Measurements from ENCODE around the gene DNAI4.
"Not testable (repeated sequence)": the region's sequence is repeated elsewhere in the genome, so short reads cannot be mapped to it uniquely, and the experiment has no call there.

Gene DNAI4

GRCh38 chr1:66929146-66929688 lies 4.6 kb upstream of the DNAI4 start:
- DNase-seq = no peak

GRCh38 chr1:66927528-66927927 lies 2.9 kb upstream of the DNAI4 start:
- no peak for DNase-seq

GRCh38 chr1:66925944-66926343 lies 1.3 kb upstream of the DNAI4 start:
- DNase-seq = peak; percentile 41

DNA sequence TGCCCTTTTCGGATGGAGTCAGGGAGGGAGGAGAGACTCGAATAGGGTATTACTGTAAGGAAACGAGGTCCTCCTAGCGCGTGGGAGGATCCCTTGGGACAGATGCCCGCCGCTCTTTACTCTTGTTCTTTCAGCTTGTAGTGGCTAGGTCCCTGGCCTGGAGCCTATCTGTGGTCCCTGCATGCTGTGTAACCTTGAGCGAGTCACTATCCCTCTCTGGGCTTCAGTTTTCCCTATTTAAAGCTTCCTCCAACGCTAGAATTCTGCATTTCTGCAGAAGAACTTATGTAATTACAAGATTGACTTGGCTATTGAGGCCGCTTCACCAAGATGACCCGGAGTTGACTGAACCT lies 878 bp upstream of the DNAI4 start:
- DNase-seq = peak; percentile 62

GRCh38 chr1:66920543-66920942 lies 4.1 kb downstream of the DNAI4 start:
- no peak for DNase-seq

GRCh38 chr1:66919828-66920227 lies 4.8 kb downstream of the DNAI4 start:
- DNase-seq = no peak

- DNase-seq = no peak
Observed at GRCh38 chr1:66919063-66919462, 5.6 kb downstream of the DNAI4 start.

DNA sequence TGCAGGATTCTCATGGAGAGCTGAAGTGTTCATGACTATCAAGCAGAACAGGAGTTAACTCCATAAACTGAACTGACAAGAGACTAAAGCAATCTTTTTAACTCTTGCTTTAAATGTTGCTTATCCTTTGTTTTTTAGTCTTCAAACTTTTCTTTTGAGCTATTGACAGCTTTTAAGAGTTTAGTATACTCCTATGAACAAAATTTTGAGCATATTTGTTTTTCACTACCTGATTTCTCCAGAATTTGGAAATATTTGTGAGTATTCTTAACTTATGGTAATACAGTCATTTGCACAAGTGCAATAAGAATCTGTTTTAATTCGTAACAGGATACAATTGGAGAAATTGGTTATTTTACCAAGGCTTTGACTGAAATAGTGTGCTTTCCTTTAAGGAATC lies 7.2 kb downstream of the DNAI4 start:
- no peak for DNase-seq

- no peak for DNase-seq
Observed at GRCh38 chr1:66916320-66916719, 8.3 kb downstream of the DNAI4 start.

GRCh38 chr1:66915203-66915602 lies 9.5 kb downstream of the DNAI4 start:
- DNase-seq = not testable (repeated sequence)

- DNase-seq = no peak
Observed at GRCh38 chr1:66893712-66894111, 30.9 kb downstream of the DNAI4 start.

- no peak for DNase-seq
Observed at GRCh38 chr1:66890621-66891020, 34.0 kb downstream of the DNAI4 start.

DNA sequence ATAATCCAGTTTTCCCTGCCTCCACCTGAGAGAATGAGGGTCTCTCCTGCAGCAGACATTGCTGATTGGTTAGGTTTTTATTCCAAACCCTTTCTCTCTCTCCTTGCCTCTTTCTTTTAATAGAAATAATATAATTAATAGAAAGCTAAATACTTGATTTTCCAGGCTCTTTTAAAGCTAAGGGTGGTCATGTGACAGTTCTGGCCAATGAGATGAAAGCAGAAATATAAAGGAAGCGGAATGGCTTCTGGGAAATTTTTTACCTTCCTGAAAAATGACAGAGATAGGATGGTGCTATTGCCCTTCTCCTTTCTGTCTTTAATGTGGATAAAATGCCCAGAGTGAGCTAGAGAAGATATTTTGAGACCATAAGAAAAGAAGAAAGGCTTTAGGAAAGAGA lies 35.6 kb downstream of the DNAI4 start:
- no peak for DNase-seq

- no peak for DNase-seq
Observed at GRCh38 chr1:66876664-66877063, 48.0 kb downstream of the DNAI4 start.

GRCh38 chr1:66873111-66873510 lies 51.5 kb downstream of the DNAI4 start:
- no peak for DNase-seq

- not testable (repeated sequence) for DNase-seq
Observed at GRCh38 chr1:66872024-66872423, 52.6 kb downstream of the DNAI4 start.

DNA sequence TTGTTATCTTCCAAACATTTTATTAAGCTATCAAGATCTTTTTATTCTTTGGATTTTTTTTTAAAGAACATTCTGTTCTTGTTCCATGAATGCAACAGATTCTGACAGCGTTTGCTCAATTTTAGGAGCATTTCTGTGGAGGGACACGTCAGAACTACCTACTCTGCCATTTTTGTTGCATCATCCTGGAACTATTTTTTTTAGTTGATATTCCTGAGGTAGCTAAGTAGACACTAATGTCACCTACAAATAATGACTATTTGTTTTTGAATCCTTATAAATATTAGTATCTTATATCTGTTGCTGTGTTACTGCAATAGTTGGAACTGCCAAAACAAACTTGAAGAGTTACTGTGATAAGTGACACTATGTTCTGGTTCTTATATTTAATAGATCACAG lies 57.2 kb downstream of the DNAI4 start:
- no peak for DNase-seq

- no peak for DNase-seq
Observed at GRCh38 chr1:66860529-66860928, 64.1 kb downstream of the DNAI4 start.

- no peak for DNase-seq
Observed at GRCh38 chr1:66853379-66853778, 71.3 kb downstream of the DNAI4 start.

GRCh38 chr1:66852870-66853269 lies 71.8 kb downstream of the DNAI4 start:
- DNase-seq = no peak

DNA sequence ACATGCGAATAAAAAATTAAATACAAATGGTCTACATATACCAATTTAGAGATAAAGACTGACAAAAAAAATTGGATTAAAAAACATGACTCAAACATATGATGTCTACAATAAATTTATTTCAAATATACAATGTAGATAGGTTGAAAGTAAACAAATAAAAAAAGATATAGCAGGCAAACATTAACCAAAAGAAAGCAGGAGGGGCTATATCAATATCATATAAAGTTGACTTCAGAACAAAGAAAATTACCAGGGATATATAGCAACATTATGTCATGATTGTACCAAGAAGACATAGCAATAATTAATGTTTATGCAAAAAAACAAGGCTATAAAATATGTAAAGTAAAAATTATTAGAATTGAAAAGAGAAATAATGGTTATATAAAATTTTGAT lies 73.7 kb downstream of the DNAI4 start:
- no peak for DNase-seq

- no peak for DNase-seq
Observed at GRCh38 chr1:66848193-66848592, 76.5 kb downstream of the DNAI4 start.

DNA sequence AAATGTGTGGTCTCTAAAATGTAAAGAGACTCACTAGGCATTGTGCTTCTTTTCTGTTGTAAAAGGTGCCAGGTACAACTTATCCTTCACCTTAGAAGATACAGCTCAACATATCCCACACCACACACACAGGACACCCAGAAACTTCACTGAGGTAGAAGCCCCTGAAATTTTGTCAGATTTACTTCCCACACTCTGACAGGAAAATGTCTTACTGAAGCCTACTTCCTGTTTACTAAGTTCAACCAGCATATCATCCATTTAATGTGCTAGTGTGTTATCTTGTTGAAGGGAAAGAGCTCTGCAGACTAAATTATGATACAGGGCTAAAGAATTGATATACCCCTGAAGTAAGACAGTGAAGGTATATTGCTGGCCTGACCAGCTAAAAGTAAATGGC lies 83.7 kb downstream of the DNAI4 start:
- DNase-seq = no peak

GRCh38 chr1:66834926-66835325 lies 89.7 kb downstream of the DNAI4 start:
- DNase-seq = no peak

- no peak for DNase-seq
Observed at GRCh38 chr1:66833112-66833511, 91.5 kb downstream of the DNAI4 start.

Measured in NCI-H1694 treated with DMSO at 0.1 percent for 48 hours (cell line).